ENCODE data around the gene XYLT1.

XYLT1 gene

GRCh38 chr16:17459903-17460521 is 10.7 kb downstream of the XYLT1 start:
- DNase-seq (ENCODE audit: low spot score) = no peak
- no peak for TF ChIP-seq CTCF (IDR thresholded peaks at IDR 0.05; ENCODE audit: extremely low read depth, insufficient read depth, missing control alignments)
- in situ Hi-C loops (cut with MboI; ENCODE audit: low pct_unique_long_range_greater_than_20kb, low sequenced_read_pairs, unreplicated experiment) = no loop called here

- DNase-seq (ENCODE audit: low spot score) = no peak
- in situ Hi-C loops (cut with MboI; ENCODE audit: low pct_unique_long_range_greater_than_20kb, low sequenced_read_pairs, unreplicated experiment) = no loop called here
- TF ChIP-seq CTCF (IDR thresholded peaks at IDR 0.05; ENCODE audit: extremely low read depth, insufficient read depth, missing control alignments) = no peak
These were observed 12.8 kb downstream of the XYLT1 start for GRCh38 chr16:17457997-17458396.

- TF ChIP-seq CTCF (IDR thresholded peaks at IDR 0.05; ENCODE audit: extremely low read depth, insufficient read depth, missing control alignments) = no peak
- in situ Hi-C loops (cut with MboI; ENCODE audit: low pct_unique_long_range_greater_than_20kb, low sequenced_read_pairs, unreplicated experiment) = no loop called here
- no peak for DNase-seq (ENCODE audit: low spot score)
These were observed 13.2 kb downstream of the XYLT1 start for GRCh38 chr16:17457513-17457912.

GRCh38 chr16:17454162-17454730 is 16.5 kb downstream of the XYLT1 start:
- in situ Hi-C loops (cut with MboI; ENCODE audit: low pct_unique_long_range_greater_than_20kb, low sequenced_read_pairs, unreplicated experiment) = no loop called here
- no peak for TF ChIP-seq CTCF (IDR thresholded peaks at IDR 0.05; ENCODE audit: extremely low read depth, insufficient read depth, missing control alignments)
- DNase-seq (ENCODE audit: low spot score) = no peak

GRCh38 chr16:17453364-17454038 is 17.3 kb downstream of the XYLT1 start:
- DNase-seq (ENCODE audit: low spot score) = no peak
- TF ChIP-seq CTCF (IDR thresholded peaks at IDR 0.05; ENCODE audit: extremely low read depth, insufficient read depth, missing control alignments) = no peak
- in situ Hi-C loops (cut with MboI; ENCODE audit: low pct_unique_long_range_greater_than_20kb, low sequenced_read_pairs, unreplicated experiment) = no loop called here

GRCh38 chr16:17452922-17453321 is 17.8 kb downstream of the XYLT1 start:
- no peak for TF ChIP-seq CTCF (IDR thresholded peaks at IDR 0.05; ENCODE audit: extremely low read depth, insufficient read depth, missing control alignments)
- DNase-seq (ENCODE audit: low spot score) = no peak
- in situ Hi-C loops (cut with MboI; ENCODE audit: low pct_unique_long_range_greater_than_20kb, low sequenced_read_pairs, unreplicated experiment) = no loop called here

Measured in GM13977 (cell line).